HG02623 (cell line): ENCODE data around the gene RAET1E.
"Not testable (repeated sequence)": the region's sequence is repeated elsewhere in the genome, so short reads cannot be mapped to it uniquely, and the experiment has no call there.

Source experiments
- ATAC-seq: cut with Tn5 transposase; IDR thresholded peaks from one replicate; pipeline ENCODE4 v1.9.1; 2021; ENCODE audit warnings: moderate library complexity; ENCODE audit not compliant: unreplicated experiment

Gene RAET1E

GRCh38 chr6:149897855-149898744, at the start of gene RAET1E:
Gene RAET1E, minus strand, starts transcription at chr6:149898113. Its CDS starts 7,212 bp downstream, at chr6:149890901.
- ATAC-seq, result no peak

GRCh38 chr6:149947533-149947932, 49.6 kb upstream of the RAET1E start:
- ATAC-seq, result not testable (repeated sequence)

GRCh38 chr6:149946631-149947030, 48.7 kb upstream of the RAET1E start:
- not testable (repeated sequence) for ATAC-seq

GRCh38 chr6:149945276-149945675, 47.4 kb upstream of the RAET1E start:
- ATAC-seq, result not testable (repeated sequence)

- not testable (repeated sequence) for ATAC-seq
These were observed 45.4 kb upstream of the RAET1E start for GRCh38 chr6:149943321-149943720.

- no peak for ATAC-seq
These were observed 44.5 kb upstream of the RAET1E start for GRCh38 chr6:149942461-149942829.

- ATAC-seq, result no peak
These were observed 43.9 kb upstream of the RAET1E start, which contains the start of gene ULBP2 for GRCh38 chr6:149941583-149942460. Gene ULBP2, plus strand, starts transcription at chr6:149942014. Its CDS starts 59 bp downstream, at chr6:149942073.

- no peak for ATAC-seq
These were observed 42.7 kb upstream of the RAET1E start for GRCh38 chr6:149940672-149940982.

GRCh38 chr6:149939909-149940671, 42.2 kb upstream of the RAET1E start:
- ATAC-seq, result no peak

GRCh38 chr6:149939356-149939648, 41.4 kb upstream of the RAET1E start:
- ATAC-seq, result no peak

- ATAC-seq, result peak; percentile 77
These were observed 40.9 kb upstream of the RAET1E start for GRCh38 chr6:149938571-149939355.

- not testable (repeated sequence) for ATAC-seq
These were observed 40.2 kb upstream of the RAET1E start for GRCh38 chr6:149938013-149938570.

GRCh38 chr6:149936743-149937142, 38.8 kb upstream of the RAET1E start:
- ATAC-seq, result no peak

GRCh38 chr6:149935668-149936067, 37.8 kb upstream of the RAET1E start:
- ATAC-seq, result no peak

- ATAC-seq, result no peak
These were observed 37.3 kb upstream of the RAET1E start for GRCh38 chr6:149935246-149935645.

GRCh38 chr6:149934249-149935156, 36.6 kb upstream of the RAET1E start:
- no peak for ATAC-seq

- no peak for ATAC-seq
These were observed 35.5 kb upstream of the RAET1E start for GRCh38 chr6:149933461-149933860.

- no peak for ATAC-seq
These were observed 35.1 kb upstream of the RAET1E start for GRCh38 chr6:149933036-149933435.

GRCh38 chr6:149931501-149931900, 33.6 kb upstream of the RAET1E start:
- ATAC-seq, result no peak
